ENCODE data around the gene RYR1.
A peak's percentile ranks its signal among the peaks of the same experiment; 100 is the strongest.
"Not testable (repeated sequence)": the region's sequence is repeated elsewhere in the genome, so short reads cannot be mapped to it uniquely, and the experiment has no call there.

The RYR1 gene

GRCh38 chr19:38511074-38511708 lies 77.7 kb downstream of the RYR1 start:
- Histone ChIP-seq H3K4me1 (ENCODE audit: control insufficient read depth, insufficient read depth, low read length) (no peaks in the 10 kb centered on the region), H3K36me3 (ENCODE audit: control insufficient read depth, insufficient read depth, low read length, severe bottlenecking) (no peaks in the 10 kb centered on the region), H3K9ac (ENCODE audit: low read length) (no peak overlapping the region), H3K9me3 (ENCODE audit: control insufficient read depth, low read length) (no peaks in the 10 kb centered on the region), H3K4me3 (ENCODE audit: low read length) (no peak overlapping the region), H3K27me3 (replicated peaks; ENCODE audit: control insufficient read depth, insufficient read depth, low read length) (peaks cover 40% of the 10 kb centered on the region)
- DNase-seq (ENCODE audit: low read depth) = no peak

DNA sequence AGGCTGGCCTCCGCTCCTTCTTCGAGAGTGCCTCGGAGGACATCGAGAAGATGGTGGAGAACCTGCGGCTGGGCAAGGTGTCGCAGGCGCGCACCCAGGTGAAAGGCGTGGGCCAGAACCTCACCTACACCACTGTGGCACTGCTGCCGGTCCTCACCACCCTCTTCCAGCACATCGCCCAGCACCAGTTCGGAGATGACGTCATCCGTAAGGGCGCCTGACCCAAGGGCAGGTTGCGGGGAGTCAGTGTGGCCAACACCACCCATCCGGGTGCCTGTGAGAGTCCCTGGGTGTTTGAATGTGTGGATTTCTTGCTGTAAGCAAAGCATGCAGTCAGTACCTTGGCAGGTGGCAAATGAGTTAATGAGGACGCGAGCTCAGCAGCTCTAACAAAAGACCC lies 78.8 kb downstream of the RYR1 start:
- no peak overlapping the region for H3K4me3 ChIP-seq (ENCODE audit: low read length)
- H3K9me3 ChIP-seq (ENCODE audit: control insufficient read depth, low read length) = no peaks in the 10 kb centered on the region
- no peak overlapping the region for H3K9ac ChIP-seq (ENCODE audit: low read length)
- DNase-seq (ENCODE audit: low read depth) = no peak
- H3K4me1 ChIP-seq (ENCODE audit: control insufficient read depth, insufficient read depth, low read length) = no peaks in the 10 kb centered on the region
- H3K27me3 ChIP-seq (replicated peaks; ENCODE audit: control insufficient read depth, insufficient read depth, low read length) = peaks cover 45% of the 10 kb centered on the region
- H3K36me3 ChIP-seq (ENCODE audit: control insufficient read depth, insufficient read depth, low read length, severe bottlenecking) = no peaks in the 10 kb centered on the region

- peaks cover 45% of the 10 kb centered on the region for H3K27me3 ChIP-seq (replicated peaks; ENCODE audit: control insufficient read depth, insufficient read depth, low read length)
- H3K4me1 ChIP-seq (ENCODE audit: control insufficient read depth, insufficient read depth, low read length); H3K36me3 ChIP-seq (ENCODE audit: control insufficient read depth, insufficient read depth, low read length, severe bottlenecking); H3K9ac ChIP-seq (ENCODE audit: low read length); H3K9me3 ChIP-seq (ENCODE audit: control insufficient read depth, low read length); DNase-seq (ENCODE audit: low read depth); H3K4me3 ChIP-seq (ENCODE audit: low read length): not testable (repeated sequence)
Measured at GRCh38 chr19:38513156-38513555, 79.7 kb downstream of the RYR1 start.

- H3K36me3 ChIP-seq (ENCODE audit: control insufficient read depth, insufficient read depth, low read length, severe bottlenecking) = no peaks in the 10 kb centered on the region
- H3K9me3 ChIP-seq (ENCODE audit: control insufficient read depth, low read length) = no peaks in the 10 kb centered on the region
- H3K4me3 ChIP-seq (ENCODE audit: low read length) = no peak overlapping the region
- peaks cover 45% of the 10 kb centered on the region for H3K27me3 ChIP-seq (replicated peaks; ENCODE audit: control insufficient read depth, insufficient read depth, low read length)
- DNase-seq (ENCODE audit: low read depth) = no peak
- H3K9ac ChIP-seq (ENCODE audit: low read length) = no peak overlapping the region
- no peaks in the 10 kb centered on the region for H3K4me1 ChIP-seq (ENCODE audit: control insufficient read depth, insufficient read depth, low read length)
Measured at GRCh38 chr19:38513762-38514167, 80.3 kb downstream of the RYR1 start.

DNA sequence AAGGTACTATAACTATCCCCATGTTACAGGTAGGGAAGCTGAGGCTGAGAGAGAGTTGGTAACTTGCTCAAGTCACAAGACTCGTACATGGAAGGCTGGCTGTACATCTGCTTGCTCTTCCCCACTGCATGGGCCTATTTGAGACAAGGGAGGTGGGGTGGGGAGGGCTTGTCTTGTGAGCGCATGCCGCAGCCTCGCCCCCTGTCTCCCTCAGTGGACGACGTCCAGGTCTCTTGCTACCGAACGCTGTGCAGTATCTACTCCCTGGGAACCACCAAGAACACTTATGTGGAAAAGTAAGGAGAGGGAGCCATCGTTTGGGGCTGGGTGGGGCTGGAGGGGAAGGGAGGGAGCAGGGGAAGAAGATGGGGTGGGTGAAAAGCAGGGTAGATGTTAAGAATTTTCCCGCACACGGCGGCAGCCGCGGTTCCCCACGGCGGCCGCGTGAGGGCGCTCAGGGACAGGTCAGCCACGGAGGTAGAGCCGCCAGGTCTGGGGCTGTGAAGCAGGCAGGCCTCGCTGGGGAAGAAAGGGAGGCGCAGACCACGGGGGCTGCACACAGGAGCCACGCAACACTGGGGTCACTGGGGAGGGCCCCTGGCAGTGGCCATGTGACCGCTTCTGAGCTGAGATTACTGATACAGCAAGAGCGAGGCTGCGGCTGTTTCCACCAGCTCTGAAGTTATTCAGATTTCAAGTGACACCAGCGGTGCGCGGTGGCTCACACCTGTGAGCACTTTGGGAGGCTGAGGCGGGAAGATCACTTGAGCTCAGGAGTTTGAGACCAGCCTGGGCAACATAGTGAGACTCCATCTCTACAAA lies 81.5 kb downstream of the RYR1 start:
- Histone ChIP-seq H3K4me1 (ENCODE audit: control insufficient read depth, insufficient read depth, low read length) (no peaks in the 10 kb centered on the region), H3K9me3 (ENCODE audit: control insufficient read depth, low read length) (no peaks in the 10 kb centered on the region), H3K9ac (ENCODE audit: low read length) (peak overlapping the region; percentile 16), H3K27me3 (replicated peaks; ENCODE audit: control insufficient read depth, insufficient read depth, low read length) (peaks cover 41% of the 10 kb centered on the region), H3K4me3 (ENCODE audit: low read length) (no peak overlapping the region), H3K36me3 (ENCODE audit: control insufficient read depth, insufficient read depth, low read length, severe bottlenecking) (no peaks in the 10 kb centered on the region)
- peak; percentile 67 for DNase-seq (ENCODE audit: low read depth)

DNA sequence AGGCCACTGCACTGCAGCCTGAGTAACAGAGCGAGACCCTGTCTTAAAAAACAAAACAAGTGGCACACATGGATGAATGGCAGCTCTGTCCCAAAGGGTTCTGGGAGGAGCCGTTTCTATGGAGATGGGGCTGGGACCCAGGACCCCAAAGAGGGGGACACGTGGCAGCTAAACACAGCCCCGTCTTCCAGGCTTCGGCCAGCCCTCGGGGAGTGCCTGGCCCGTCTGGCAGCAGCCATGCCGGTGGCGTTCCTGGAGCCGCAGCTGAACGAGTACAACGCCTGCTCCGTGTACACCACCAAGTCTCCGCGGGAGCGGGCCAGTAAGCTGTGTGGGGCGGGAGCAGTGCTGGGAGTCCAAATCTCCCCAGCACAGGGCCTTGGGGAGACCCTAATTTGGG lies 82.4 kb downstream of the RYR1 start:
- H3K9ac ChIP-seq (ENCODE audit: low read length) = no peak overlapping the region
- H3K27me3 ChIP-seq (replicated peaks; ENCODE audit: control insufficient read depth, insufficient read depth, low read length) = peaks cover 34% of the 10 kb centered on the region
- no peak overlapping the region for H3K4me3 ChIP-seq (ENCODE audit: low read length)
- no peaks in the 10 kb centered on the region for H3K9me3 ChIP-seq (ENCODE audit: control insufficient read depth, low read length)
- no peak for DNase-seq (ENCODE audit: low read depth)
- no peaks in the 10 kb centered on the region for H3K36me3 ChIP-seq (ENCODE audit: control insufficient read depth, insufficient read depth, low read length, severe bottlenecking)
- no peaks in the 10 kb centered on the region for H3K4me1 ChIP-seq (ENCODE audit: control insufficient read depth, insufficient read depth, low read length)

DNA sequence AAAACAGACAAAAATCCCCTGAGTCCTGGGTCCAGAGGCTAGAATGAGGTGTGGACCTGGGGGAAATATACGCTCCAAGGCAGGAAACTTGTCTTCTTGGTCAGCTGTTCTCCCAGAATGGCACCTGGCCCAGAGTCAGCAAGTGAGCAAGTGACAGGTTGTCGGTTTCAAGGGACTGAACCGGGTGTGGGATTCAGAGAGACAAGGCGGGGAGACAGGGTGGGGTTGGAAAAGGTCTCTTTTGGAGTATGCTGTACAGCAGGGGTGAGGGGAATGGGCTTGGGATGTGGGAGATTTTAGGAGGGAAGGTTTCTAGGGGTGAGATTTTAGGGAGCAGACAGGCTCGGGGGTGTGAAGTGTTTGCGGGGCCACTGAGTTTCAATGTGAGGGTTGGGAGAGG lies 83.3 kb downstream of the RYR1 start:
- DNase-seq (ENCODE audit: low read depth) = no peak

GRCh38 chr19:38517321-38517720 lies 83.8 kb downstream of the RYR1 start:
- Histone ChIP-seq H3K9ac (ENCODE audit: low read length) (no peak overlapping the region), H3K9me3 (ENCODE audit: control insufficient read depth, low read length) (no peaks in the 10 kb centered on the region), H3K4me1 (ENCODE audit: control insufficient read depth, insufficient read depth, low read length) (no peaks in the 10 kb centered on the region), H3K36me3 (ENCODE audit: control insufficient read depth, insufficient read depth, low read length, severe bottlenecking) (no peaks in the 10 kb centered on the region), H3K27me3 (replicated peaks; ENCODE audit: control insufficient read depth, insufficient read depth, low read length) (peaks cover 22% of the 10 kb centered on the region), H3K4me3 (ENCODE audit: low read length) (no peak overlapping the region)
- DNase-seq (ENCODE audit: low read depth) = no peak

More for the DNA sequence above, 83.3 kb downstream of the RYR1 start:
- H3K9ac ChIP-seq (ENCODE audit: low read length) = no peak overlapping the region
- no peaks in the 10 kb centered on the region for H3K4me1 ChIP-seq (ENCODE audit: control insufficient read depth, insufficient read depth, low read length)
- no peak overlapping the region for H3K4me3 ChIP-seq (ENCODE audit: low read length)
- no peaks in the 10 kb centered on the region for H3K36me3 ChIP-seq (ENCODE audit: control insufficient read depth, insufficient read depth, low read length, severe bottlenecking)
- peaks cover 27% of the 10 kb centered on the region for H3K27me3 ChIP-seq (replicated peaks; ENCODE audit: control insufficient read depth, insufficient read depth, low read length)
- H3K9me3 ChIP-seq (ENCODE audit: control insufficient read depth, low read length) = no peaks in the 10 kb centered on the region

GRCh38 chr19:38517980-38518379 lies 84.5 kb downstream of the RYR1 start:
- H3K4me3 ChIP-seq (ENCODE audit: low read length); H3K9me3 ChIP-seq (ENCODE audit: control insufficient read depth, low read length); H3K4me1 ChIP-seq (ENCODE audit: control insufficient read depth, insufficient read depth, low read length); H3K36me3 ChIP-seq (ENCODE audit: control insufficient read depth, insufficient read depth, low read length, severe bottlenecking); DNase-seq (ENCODE audit: low read depth); H3K9ac ChIP-seq (ENCODE audit: low read length): not testable (repeated sequence)
- peaks cover 21% of the 10 kb centered on the region for H3K27me3 ChIP-seq (replicated peaks; ENCODE audit: control insufficient read depth, insufficient read depth, low read length)

- DNase-seq (ENCODE audit: low read depth) = no peak
- Histone ChIP-seq H3K9me3 (ENCODE audit: control insufficient read depth, low read length) (no peaks in the 10 kb centered on the region), H3K27me3 (replicated peaks; ENCODE audit: control insufficient read depth, insufficient read depth, low read length) (peaks cover 28% of the 10 kb centered on the region), H3K9ac (ENCODE audit: low read length) (no peak overlapping the region), H3K4me1 (ENCODE audit: control insufficient read depth, insufficient read depth, low read length) (no peaks in the 10 kb centered on the region), H3K4me3 (ENCODE audit: low read length) (no peak overlapping the region), H3K36me3 (ENCODE audit: control insufficient read depth, insufficient read depth, low read length, severe bottlenecking) (no peaks in the 10 kb centered on the region)
Measured at GRCh38 chr19:38519168-38519567, 85.7 kb downstream of the RYR1 start.

GRCh38 chr19:38519988-38520387 lies 86.5 kb downstream of the RYR1 start:
- Histone ChIP-seq H3K27me3 (replicated peaks; ENCODE audit: control insufficient read depth, insufficient read depth, low read length) (peaks cover 24% of the 10 kb centered on the region), H3K9ac (ENCODE audit: low read length) (no peak overlapping the region), H3K4me1 (ENCODE audit: control insufficient read depth, insufficient read depth, low read length) (no peaks in the 10 kb centered on the region), H3K36me3 (ENCODE audit: control insufficient read depth, insufficient read depth, low read length, severe bottlenecking) (no peaks in the 10 kb centered on the region), H3K9me3 (ENCODE audit: control insufficient read depth, low read length) (no peaks in the 10 kb centered on the region), H3K4me3 (ENCODE audit: low read length) (no peak overlapping the region)
- DNase-seq (ENCODE audit: low read depth) = no peak

Measured in adipocyte (in vitro differentiated cells).